Measurements from ENCODE around the gene HOXB8.

Gene HOXB8

GRCh38 chr17:48582750-48583069 lies 32.4 kb downstream of the HOXB8 start:
- no peak for FAIRE-seq

GRCh38 chr17:48579760-48580554 lies 35.1 kb downstream of the HOXB8 start:
- FAIRE-seq: no peak

- no peak for FAIRE-seq
Observed at GRCh38 chr17:48579471-48579759, 35.7 kb downstream of the HOXB8 start.

DNA sequence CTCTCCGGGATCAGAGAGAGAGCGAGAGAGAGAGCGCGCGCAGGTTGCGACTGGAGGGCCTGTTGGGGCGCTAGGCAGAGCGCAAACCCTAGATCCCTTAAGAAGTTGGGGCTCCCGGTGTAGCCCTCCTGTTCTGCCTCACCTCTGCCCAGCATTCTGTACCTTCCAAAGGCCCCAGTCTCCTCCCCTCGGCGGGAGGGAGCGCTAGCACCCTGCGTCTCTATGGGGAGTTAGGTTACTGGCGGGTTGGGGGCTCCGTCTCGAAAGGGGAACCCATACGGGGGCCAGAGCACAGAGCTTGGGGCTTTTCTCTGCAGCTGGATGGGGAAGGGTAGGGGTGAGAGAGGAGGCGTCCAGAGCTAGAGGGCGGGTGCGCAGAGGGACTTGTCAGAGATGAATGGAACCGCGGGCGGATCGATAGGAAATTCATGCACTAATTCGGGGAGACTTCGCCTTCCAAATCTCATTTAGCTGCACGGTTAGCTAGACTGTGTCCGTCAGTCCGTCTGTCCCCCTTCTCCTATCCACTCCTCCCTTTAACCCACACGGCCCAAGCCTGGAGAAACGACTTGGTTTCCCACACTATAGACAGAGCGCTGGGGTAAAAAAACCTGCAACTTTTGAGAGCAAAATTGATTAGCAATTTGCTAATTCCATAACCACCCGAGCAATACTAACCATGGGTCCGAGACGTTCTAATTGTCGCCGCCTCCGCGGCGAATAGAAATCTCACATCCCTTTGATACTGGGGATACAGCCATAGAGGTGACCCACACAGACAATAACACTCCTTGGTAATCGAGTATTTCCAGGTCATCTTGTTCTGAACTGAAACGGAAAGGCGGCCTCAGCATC lies 36.2 kb downstream of the HOXB8 start:
- FAIRE-seq: no peak

DNA sequence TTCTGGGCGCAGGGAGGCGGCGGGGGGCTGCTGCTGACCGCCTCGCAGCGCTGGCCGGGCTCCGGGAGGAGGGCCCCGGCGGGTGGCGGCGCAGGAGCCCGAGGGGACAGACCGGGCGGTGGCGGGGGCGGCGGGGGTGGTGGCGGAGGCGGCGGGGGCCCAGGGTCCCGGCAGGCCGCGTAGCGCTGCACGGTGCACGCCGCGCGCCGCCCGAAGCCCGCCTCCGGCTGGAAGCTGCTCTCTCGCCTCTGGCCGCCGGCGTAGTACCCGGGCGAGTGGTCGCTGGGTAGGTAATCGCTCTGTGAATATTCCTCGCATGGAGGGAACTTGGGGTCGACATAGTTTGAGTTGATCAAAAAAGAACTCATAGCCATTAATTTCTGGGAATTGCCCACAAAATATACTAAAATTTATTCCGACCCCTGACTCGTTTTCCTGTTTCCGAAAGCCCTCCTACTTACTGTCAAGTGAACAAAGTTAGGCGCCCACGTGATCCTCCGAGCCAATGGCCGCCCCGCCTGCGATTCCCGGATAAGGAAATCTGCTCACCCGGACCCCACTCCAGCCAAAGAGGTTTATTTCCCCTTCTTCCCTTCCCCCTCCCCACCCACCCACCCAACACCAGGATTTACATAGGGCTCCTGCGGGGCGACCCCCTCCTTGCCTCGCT lies 37.0 kb downstream of the HOXB8 start, which contains the start of gene HOXB4:
Gene HOXB4, minus strand, starts transcription at position 405 of the 670 bp plus-strand sequence. Its CDS starts 31 bp downstream, at position 374.
- FAIRE-seq: no peak

GRCh38 chr17:48577330-48577945 lies 37.7 kb downstream of the HOXB8 start:
- FAIRE-seq: no peak

DNA sequence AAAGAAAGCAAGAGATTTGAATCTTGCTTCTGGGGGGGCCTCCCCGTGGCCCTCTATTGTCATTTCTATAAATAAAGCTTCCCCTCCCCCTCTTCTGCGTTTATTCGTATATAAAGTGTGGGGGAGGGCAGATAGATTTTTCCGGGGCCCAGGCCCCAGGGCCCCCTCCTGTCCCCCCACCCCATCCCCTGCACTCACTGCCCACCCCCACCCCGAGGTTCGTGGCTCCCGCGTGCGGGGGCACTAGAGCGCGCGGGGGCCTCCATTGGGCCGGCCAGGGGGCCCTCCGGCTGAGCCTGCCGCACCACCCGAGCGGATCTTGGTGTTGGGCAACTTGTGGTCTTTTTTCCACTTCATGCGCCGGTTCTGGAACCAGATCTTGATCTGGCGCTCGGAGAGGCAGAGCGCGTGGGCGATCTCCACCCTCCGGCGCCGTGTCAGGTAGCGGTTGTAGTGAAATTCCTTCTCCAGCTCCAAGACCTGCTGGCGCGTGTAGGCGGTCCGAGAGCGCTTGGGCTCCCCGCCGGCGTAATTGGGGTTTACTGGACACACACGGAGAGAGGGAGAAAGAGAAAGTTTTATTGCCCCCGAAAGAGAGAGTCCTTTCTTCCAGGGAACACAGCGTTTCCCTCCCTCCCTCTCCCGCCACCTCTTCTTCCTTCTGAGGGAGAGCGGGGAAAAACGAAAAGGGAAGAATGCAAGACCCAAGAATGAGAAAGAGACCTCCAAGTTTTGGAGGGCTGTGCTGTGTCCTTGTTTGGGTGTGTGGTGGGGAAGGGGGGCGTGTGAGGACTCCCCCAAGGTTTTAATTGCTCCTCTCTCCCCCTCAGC lies 38.4 kb downstream of the HOXB8 start:
- no peak for FAIRE-seq

DNA sequence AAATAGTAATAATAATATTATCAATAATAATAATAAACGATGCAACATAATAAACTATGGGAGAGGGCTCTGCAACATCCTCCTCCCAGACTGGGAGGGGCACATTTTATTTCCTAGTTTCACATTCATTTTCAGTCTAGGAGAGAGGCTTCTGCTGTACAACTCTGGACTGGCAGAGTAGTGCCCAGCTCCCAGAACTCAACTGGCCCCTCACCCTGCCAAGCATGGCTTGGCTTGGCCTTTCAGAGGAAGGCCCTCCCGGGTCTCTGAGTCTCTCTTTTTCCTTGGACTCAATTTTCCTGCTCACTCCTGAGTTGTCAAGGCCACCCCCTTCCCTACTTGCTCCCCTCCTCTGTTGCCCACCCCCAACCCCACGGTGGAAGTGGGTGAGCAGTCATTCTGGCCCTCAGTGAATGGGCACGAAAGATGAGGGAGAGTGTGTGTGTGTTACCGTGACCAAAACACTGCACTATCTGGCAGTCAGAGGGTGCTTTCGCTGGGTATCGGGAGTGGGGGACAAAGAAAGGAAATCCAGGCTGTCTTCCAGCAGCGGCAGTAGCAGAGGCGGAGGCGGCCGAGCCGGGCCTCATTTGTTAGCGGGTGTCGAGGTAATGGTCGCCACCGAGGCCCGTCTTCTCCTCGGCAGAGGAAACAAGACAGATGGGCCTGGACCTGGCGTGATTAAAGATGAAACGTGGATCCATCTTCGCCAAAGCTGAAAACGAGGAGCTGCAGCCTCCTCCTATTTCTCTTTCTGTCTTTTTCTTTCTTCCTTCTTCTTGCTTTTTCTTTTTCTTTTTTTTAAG lies 39.2 kb downstream of the HOXB8 start:
- FAIRE-seq: no peak

DNA sequence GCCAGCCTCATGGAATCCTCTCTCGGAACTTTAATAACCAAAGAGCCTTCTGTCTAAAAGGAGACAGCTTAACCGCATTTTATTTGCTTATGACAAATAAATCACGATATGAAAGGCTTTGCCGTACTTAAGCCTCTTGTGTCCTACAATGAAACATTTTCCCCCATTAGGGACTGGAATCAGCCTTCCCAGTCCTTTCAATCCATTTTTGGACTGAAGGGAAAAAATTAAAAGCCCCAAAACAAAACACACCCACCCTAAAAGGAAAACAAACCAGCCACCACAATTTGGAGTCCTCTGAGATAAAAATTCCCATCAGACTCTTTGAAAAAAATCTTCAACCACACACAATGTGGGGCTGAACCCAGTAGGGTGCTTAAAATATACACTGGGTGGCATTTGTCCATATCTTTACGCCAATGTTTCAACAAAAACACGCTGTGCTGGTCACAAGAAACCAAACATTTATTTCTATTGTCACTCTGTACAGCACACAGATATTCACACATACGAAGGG lies 40.0 kb downstream of the HOXB8 start:
- no peak for FAIRE-seq

- FAIRE-seq: no peak
Observed at GRCh38 chr17:48574505-48575065, 40.5 kb downstream of the HOXB8 start.

- FAIRE-seq: no peak
Observed at GRCh38 chr17:48571826-48572417, 43.2 kb downstream of the HOXB8 start.

GRCh38 chr17:48571024-48571818 lies 43.9 kb downstream of the HOXB8 start:
- no peak for FAIRE-seq

GRCh38 chr17:48570325-48571023 lies 44.6 kb downstream of the HOXB8 start:
- FAIRE-seq: no peak

GRCh38 chr17:48569674-48570324 lies 45.3 kb downstream of the HOXB8 start:
- no peak for FAIRE-seq

DNA sequence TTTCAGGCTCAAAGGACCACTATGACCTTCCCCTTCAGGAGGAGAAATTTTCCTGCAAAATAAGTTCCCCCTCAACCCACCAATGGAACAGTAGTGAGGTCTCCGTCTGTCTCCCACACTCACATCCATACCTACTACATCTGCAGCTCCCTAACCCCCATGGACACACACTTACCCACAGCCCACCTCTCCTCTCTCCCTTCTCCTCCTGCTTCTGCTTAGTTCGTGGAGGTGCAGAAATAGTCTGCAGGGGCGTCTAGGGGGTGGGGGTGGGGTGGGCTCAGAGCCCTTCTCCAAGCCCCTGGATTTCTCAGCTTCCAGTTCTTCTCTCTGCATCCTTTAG lies 45.9 kb downstream of the HOXB8 start:
- FAIRE-seq: no peak

GRCh38 chr17:48568499-48569239 lies 46.4 kb downstream of the HOXB8 start:
- FAIRE-seq: no peak

GRCh38 chr17:48567646-48568354 lies 47.3 kb downstream of the HOXB8 start:
- no peak for FAIRE-seq
